Kasumi-1 (cell line): Measurements from ENCODE around the gene CASK.

Experiments used
- DNase-seq, 2 experiments: peaks; one replicate each; lab custom pipeline; 2025; lab: John Stamatoyannopoulos, UW

Gene CASK

GRCh38 chrX:41580423-41581064, 342.8 kb downstream of the CASK start:
- no peak for DNase-seq

DNA sequence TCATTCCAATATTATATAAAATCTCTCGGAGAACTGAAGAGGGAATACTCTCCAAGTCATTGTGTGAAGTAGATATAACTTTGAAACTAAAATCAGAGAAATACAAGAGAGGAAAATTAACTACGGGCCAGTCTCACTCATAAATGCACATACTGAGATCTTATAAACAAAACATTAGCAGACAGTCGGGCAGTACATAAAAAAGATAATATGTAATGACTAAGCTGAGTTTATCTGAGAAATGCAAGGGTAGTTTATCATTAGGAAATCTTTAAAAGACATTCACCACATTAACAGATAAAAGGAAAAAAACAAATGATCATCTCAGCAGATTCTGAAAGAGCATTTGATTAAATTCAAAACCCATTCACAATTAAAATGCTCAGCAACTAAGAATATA, 359.5 kb downstream of the CASK start:
- DNase-seq, result no peak

DNA sequence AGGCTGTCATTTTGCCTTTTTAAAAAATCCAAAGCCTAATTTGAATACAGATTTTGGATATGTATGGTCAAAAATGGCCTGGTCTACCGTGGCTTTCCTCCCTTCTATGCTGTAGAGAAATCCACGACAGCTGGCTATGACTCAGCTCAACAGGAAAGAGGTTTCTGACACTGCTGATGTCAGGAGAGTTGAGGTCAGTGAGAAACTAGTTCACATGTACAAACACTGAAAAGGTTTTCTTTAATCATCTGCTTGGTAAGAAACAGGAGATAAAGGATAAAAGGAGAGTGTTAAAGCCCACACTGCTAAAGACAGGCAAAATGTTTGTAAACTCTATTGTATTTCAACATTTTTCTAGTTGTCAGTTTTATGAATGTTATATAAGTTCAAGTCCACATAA, 362.3 kb downstream of the CASK start:
- peak; percentile 47 to 49 for DNase-seq

DNA sequence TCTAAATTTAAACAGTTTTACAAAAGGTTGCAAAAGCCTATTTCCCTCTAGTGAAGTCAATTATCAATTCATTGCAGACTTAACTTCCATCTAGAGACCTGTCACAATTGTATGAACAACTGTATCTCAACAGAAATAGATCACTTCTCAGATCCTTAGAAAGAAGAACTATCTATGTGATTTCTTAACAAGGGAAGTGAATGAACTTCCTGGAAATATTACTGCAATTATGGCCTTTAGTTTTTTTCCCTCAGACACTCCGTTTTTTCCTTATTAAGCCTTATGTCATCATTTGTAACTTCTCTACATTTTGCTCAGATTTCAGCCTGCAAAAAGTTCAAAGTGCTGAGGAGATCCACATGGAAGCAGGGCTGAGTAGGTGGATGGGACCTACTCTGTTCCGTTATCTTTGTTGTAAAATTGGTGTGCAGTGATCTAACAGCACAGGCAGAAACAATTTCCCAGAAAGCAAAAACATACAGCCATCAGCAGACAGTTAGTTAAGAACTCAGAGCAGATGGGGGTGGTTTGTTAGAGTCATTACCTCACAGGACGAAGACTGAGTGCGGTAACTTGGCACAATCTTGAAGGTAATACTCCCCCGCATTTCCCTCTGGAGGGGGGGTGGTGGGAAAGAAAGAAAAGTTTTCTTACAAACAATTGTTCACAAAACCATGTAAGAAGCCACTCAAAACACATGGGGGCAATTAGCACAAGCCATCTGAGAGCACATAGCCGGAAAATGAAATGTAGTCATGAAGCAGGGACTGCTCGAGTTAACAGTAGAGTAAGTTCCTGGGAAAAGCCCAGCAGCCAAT, 363.9 kb downstream of the CASK start:
- DNase-seq, result peak; percentile 16 to 24

DNA sequence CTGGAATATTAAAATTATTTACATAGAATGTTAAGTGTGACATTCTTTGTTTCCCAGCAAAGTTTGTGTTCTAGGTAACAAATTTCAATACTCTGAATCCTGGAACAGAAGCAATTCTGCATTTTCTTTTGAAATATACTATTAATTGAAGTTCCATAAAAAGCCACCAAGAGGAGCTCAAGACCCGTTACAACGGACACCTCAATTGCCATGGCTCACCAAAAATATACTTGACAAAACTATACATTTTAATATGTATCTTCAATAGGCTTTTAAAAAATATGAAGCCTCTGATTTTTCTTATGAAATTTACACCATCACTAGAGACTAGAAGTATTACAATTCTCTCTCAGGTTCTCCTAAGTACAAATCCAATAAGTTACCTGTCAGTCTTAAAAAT, 364.8 kb downstream of the CASK start:
- DNase-seq, result peak; percentile 37 to 38

- peak; percentile 22 to 46 for DNase-seq
Observed at GRCh38 chrX:41556958-41557357, 366.4 kb downstream of the CASK start.

DNA sequence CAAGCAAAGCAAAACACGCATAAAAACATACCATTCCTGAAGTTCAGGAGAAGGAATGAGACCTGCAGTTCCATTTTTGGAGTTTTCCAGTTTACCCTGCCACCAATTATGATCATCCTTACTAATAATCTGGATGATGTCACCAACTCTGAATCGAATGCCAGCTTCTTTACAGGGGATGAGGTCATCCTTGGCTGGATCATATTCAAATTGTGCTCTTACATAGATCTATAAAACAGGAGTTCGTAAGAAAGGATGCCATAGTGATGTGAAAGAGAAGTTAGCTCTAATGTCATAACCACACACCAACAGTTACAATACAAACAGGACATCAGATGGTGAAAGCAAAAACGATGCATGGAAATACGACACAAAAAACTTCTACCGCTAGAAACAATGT, 369.7 kb downstream of the CASK start:
- DNase-seq, result no peak

DNA sequence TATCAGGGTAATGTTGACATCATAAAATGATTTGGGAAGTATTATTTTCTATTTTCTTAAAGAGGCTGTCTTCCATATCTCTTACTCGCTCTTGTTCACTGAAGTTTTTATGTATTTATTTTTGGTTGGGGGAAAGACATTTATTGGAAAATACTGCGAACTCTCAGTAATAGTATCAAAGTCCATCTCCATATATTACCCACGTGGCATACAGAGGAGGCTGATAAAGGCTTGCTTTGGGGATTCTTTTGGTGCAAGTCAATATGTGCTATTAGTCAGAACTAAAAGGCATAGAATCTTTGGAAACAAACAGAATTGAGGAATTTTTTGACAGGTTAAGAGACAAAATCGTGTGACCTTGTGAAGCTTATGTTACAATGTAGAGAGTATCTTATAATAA, 374.9 kb downstream of the CASK start:
- no peak for DNase-seq

- DNase-seq, result no peak
Observed at GRCh38 chrX:41543668-41544067, 379.7 kb downstream of the CASK start.

DNA sequence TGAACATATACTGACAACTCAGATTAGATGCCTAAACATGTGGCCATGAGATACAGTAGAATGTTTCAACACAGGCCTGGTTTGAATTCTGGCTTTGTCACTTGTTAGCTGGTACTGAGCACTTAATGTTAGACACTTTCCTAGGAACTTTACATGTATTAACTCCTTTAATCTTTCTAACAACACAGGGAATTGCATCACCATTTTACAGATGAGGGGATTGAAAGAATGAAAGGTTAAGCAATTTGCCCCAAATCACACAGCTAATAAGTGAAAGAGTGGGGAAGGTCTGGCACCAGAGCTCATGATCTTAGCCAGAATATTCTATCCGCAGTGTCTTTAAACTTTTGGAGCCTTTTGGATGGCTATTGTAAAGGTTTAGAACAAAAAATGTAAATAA, 380.3 kb downstream of the CASK start:
- no peak for DNase-seq

DNA sequence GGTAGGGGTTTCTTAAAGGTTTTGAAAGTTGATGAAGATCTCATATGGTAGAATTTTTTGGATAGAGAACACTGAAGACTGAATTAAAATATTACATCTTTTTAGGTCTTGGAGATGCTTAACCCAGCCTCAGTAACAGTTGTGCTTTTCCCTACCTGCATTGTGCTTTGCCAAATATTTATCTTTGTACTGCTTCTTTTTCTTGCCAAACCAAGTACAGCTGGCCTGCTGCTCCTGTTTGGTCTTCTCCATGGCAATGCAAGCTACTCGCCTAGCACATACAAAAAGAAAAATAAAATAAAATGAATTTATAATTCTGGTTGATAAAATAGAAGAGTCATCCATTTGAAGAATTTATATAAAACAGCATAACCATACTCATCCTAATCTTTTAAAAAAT, 380.8 kb downstream of the CASK start:
- no peak for DNase-seq

DNA sequence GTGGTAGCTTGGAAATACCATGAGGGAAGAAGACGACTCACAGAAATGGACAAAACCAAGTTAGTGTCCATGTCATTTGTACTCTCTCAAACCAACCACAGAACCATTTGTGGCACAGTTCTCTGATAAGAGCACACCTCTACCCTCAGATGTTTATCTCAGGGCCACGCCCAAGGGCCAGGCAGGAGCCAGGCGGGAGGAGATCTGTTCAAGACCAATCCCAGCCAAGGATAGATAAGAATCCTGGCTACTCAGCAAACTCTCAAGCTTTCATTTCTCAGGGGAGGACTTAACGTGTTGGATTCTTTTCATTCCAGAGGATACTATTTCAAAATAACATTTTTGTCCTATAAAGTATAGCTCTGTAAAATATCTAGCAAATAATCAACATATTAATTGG, 381.2 kb downstream of the CASK start:
- DNase-seq, result no peak

- no peak for DNase-seq
Observed at GRCh38 chrX:41541386-41541785, 382.0 kb downstream of the CASK start.

DNA sequence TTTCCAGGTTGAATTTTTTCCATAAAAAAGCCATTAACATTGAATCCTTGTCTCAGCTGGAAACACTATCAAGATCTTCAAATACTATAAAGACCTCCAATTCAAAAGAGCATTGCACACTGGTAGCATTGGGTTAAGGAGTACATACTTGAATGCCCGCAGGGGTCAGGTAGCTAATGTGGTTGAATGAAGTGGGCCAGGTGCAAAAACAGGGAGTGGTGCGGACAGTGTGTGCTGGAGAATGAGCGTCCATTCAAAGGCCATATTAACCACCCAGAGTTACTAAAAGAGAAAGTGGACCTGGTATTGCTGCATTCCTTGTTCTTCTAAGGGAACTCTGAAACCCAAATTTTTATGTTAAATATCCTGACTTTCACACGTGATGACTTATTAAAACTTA, 384.6 kb downstream of the CASK start:
- DNase-seq, result no peak

DNA sequence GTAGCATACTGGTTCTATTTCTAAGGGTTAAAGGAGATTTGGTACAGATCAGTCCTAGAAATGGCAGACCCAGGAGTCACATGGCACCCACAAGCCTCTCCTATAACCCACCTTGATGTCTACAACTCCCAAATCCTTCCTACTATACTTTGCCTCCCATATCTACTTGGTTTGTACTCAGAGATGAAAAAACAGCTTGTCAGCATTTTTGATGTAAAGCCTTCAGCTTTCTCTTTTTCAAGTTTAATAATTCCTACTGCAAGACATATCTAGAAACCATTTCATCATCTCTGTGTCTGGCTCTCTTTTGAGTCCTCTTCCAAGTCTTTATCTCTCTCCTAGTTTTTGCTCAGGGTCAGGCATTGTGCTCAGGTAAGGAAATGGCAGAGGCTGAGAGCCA, 393.3 kb downstream of the CASK start:
- DNase-seq, result no peak

DNA sequence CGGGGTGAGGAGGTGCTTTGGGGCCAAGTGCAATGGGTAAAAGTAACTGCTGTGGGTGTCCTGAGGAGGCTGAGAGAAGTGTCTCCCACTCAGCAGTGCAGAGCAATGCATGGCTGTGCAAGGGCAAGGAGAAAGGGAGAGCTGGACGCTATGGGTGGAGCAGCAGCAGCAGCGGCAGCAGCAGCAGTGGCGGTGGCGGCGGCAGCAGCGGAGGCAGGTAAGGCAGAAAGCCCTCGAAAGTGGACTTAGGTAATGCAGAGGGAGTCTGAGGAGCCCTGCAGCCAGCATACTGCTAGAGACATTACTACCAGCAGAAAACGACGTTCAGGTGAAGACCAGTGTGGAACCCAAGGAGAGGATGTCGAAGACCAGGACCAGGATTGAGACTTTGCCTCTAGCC, 394.1 kb downstream of the CASK start:
- no peak for DNase-seq

- no peak for DNase-seq
Observed at GRCh38 chrX:41528784-41529183, 394.6 kb downstream of the CASK start.

- DNase-seq, result no peak
Observed at GRCh38 chrX:41526925-41527324, 396.4 kb downstream of the CASK start.

GRCh38 chrX:41526271-41526670, 397.1 kb downstream of the CASK start:
- DNase-seq, result no peak

GRCh38 chrX:41522671-41523070, 400.7 kb downstream of the CASK start:
- no peak for DNase-seq

DNA sequence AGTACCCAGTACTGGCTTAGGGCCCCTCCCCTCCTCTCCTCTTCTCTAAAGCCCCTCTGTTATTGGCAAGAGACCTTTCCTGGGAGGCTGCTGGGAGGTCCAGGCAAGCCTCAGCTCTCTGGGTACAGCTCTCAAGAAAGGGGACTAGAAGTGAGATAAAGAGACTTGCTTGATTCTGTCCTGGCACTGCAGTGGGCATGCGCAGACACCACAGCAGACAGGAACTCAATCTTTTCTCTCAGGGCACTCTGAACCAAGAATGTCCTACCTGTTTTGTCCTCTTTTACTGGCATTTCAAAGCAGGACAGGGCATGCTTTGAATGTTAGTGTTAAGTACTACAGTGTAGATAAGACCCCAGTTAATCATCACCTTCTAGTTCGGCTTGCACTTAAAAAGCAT, 401.3 kb downstream of the CASK start:
- no peak for DNase-seq

DNA sequence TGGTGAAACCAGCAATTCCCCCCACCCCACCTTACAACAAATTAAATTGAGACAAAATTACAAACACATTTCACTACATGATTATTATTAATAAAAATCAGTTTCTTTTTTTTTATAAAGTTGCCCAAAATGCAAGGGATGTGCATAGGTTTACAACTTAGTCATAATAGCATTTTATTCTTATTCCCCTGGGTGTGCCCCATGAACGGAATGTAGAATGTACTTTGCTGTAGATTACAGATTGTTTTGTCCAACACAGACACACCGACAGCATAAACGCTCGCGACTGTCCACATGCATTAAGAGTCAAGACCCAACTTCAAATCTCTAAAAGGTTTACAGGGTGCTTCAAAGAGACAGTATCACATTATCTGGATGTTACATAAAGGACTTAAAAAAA, 403.9 kb downstream of the CASK start:
- no peak for DNase-seq

GRCh38 chrX:41518841-41519220, 404.5 kb downstream of the CASK start:
- no peak for DNase-seq
